Endothelial cell of umbilical vein (primary cell): Measurements from ENCODE around the gene EBI3. TPM values are rescaled to one million over a fixed set of nuclear protein-coding genes. Genes with fewer than 3 reads are reported as not detected.

ENCODE experiments used
- BruUV-seq: library from RNA; stranded (reverse); fragments of 400-500 nt; replicated peaks from 2 replicates; lab custom pipeline; 2021; lab: Mats Ljungman, UMichigan
- CTCF ChIA-PET: fragments of 300-600, 350-600 bp; sonication (Branson Sonifier 250); formaldehyde crosslinking; loops from one replicate; lab custom pipeline; 2021; ENCODE audit warnings: antibody characterized with exemption, inconsistent platforms; lab: Charles Lee
- POLR2A ChIA-PET: fragments of 300-600, 350-600 bp; sonication (Branson Sonifier 250); formaldehyde crosslinking; loops from one replicate; lab custom pipeline; 2021; ENCODE audit warnings: antibody characterized with exemption, inconsistent platforms; lab: Charles Lee
- DNase-seq: peaks from one replicate; pipeline ENCODE4 v3.0.0-alpha.2; 2011; ENCODE audit warnings: low read depth, low spot score
- FAIRE-seq: peaks from 2 replicates; lab custom pipeline; 2011; peaks lifted over from hg19 to GRCh38; lab: Jason Lieb, UNC
- H2AFZ ChIP-seq: 2 replicates; pipeline ENCODE4 v1.6.0; 2012; ENCODE audit warnings: low read depth, low read length, control low read depth, inconsistent platforms
- H3K27ac ChIP-seq: 2 replicates; pipeline ENCODE4 v1.5.1; 2011; ENCODE audit warnings: low read depth, mild to moderate bottlenecking, control low read depth, low read length, moderate library complexity; ENCODE audit not compliant: insufficient read depth
- H3K27me3 ChIP-seq, 2 experiments: 2 replicates each; pipeline versions ENCODE4 v1.6.0 to v1.6.1; 2011; ENCODE audit warnings: low read length in 2 of 2, mixed read lengths in 1 of 2; ENCODE audit not compliant: control insufficient read depth in 2 of 2, insufficient read depth in 2 of 2
- H3K36me3 ChIP-seq, 2 experiments: 2 replicates in 1 of 2; 3 replicates in 1 of 2; pipeline ENCODE4 v1.5.1; 2011; ENCODE audit warnings: low read length in 2 of 2, mild to moderate bottlenecking in 1 of 2, moderate library complexity in 1 of 2; ENCODE audit not compliant: control insufficient read depth in 2 of 2, insufficient read depth in 2 of 2; ENCODE audit errors: extremely low read depth in 1 of 2
- H3K4me1 ChIP-seq: 3 replicates; pipeline ENCODE4 v1.5.1; 2011; ENCODE audit warnings: mild to moderate bottlenecking, low read length; ENCODE audit not compliant: control insufficient read depth, insufficient read depth; ENCODE audit errors: extremely low read depth
- H3K4me2 ChIP-seq: 2 replicates; pipeline ENCODE4 v1.6.1; 2011; ENCODE audit warnings: low read length, control low read depth, mixed read lengths; ENCODE audit not compliant: insufficient read depth
- H3K4me3 ChIP-seq, 3 experiments: fragments of 200-600 bp in 1 of 3; sonication (generic), shearing (Covaris generic) in 1 of 3; replicated peaks in 1 of 3; 2 replicates each; pipeline ENCODE4 v1.5.1; 2011 to 2016; ENCODE audit warnings: control low read depth in 3 of 3, low read length in 3 of 3, mild to moderate bottlenecking in 2 of 3, inconsistent platforms in 1 of 3, low read depth in 1 of 3, moderate library complexity in 1 of 3; ENCODE audit not compliant: insufficient read depth in 1 of 3
- H3K79me2 ChIP-seq: 2 replicates; pipeline ENCODE4 v1.6.0; 2012; ENCODE audit warnings: low read length, inconsistent platforms; ENCODE audit not compliant: control insufficient read depth, insufficient read depth
- H3K9ac ChIP-seq: replicated peaks from 2 replicates; pipeline ENCODE3; 2011; ENCODE audit warnings: low read length, control low read depth; ENCODE audit not compliant: insufficient read depth; ENCODE audit errors: extremely low read depth
- H3K9me1 ChIP-seq: replicated peaks from 3 replicates; pipeline ENCODE4 v1.6.0; 2011; ENCODE audit warnings: mild to moderate bottlenecking, low read length; ENCODE audit not compliant: control insufficient read depth, insufficient read depth; ENCODE audit errors: extremely low read depth
- H3K9me3 ChIP-seq: replicated peaks from 2 replicates; pipeline ENCODE4 v1.5.1; 2012; ENCODE audit warnings: low read length, inconsistent platforms; ENCODE audit not compliant: control insufficient read depth, insufficient read depth
- H4K20me1 ChIP-seq: replicated peaks from 2 replicates; pipeline ENCODE3; 2011; ENCODE audit warnings: mild to moderate bottlenecking, low read length; ENCODE audit not compliant: control insufficient read depth, insufficient read depth; ENCODE audit errors: extremely low read depth
- EZH2 ChIP-seq: IDR thresholded peaks from 2 replicates; pipeline ENCODE4 v1.6.1; 2012; ENCODE audit warnings: borderline replicate concordance, low read depth, mild to moderate bottlenecking, moderate library complexity, low read length, inconsistent platforms; ENCODE audit not compliant: severe bottlenecking
- FOS ChIP-seq: IDR thresholded peaks from 2 replicates; pipeline ENCODE4 v1.6.1; 2011; ENCODE audit warnings: mild to moderate bottlenecking, low read length, moderate library complexity, borderline replicate concordance; ENCODE audit not compliant: insufficient read depth
- GATA2 ChIP-seq: IDR thresholded peaks from 2 replicates; pipeline ENCODE4 v1.7.0; 2011; ENCODE audit warnings: low read depth, mild to moderate bottlenecking, moderate library complexity, mixed read lengths, low read length; ENCODE audit not compliant: insufficient read length, insufficient read depth
- JUN ChIP-seq: IDR thresholded peaks from 2 replicates; pipeline ENCODE4 v1.6.1; 2011; ENCODE audit warnings: borderline replicate concordance, low read depth; ENCODE audit not compliant: insufficient read length, insufficient read depth
- MYC ChIP-seq: IDR thresholded peaks from one replicate; pipeline ENCODE4 v1.6.1; 2011; ENCODE audit warnings: mild to moderate bottlenecking, low read depth, low read length
- POLR2A ChIP-seq: IDR thresholded peaks from 2 replicates; pipeline ENCODE4 v1.6.1; 2012; ENCODE audit warnings: low read depth, mild to moderate bottlenecking, control low read depth, low read length
- POLR2AphosphoS5 ChIP-seq: IDR thresholded peaks from 2 replicates; pipeline ENCODE4 v1.6.1; 2012; ENCODE audit warnings: low read depth, mild to moderate bottlenecking, control low read depth, low read length, moderate library complexity; ENCODE audit not compliant: insufficient read depth
- dilution Hi-C: fragments of 300-500 bp; cut with MboI; formaldehyde crosslinking; loops from one replicate; pipeline ENCODE4 v1.15.0; 2019; ENCODE audit warnings: low sequenced_read_pairs; ENCODE audit not compliant: extremely low pct_ligation_motif_present
- intact Hi-C: fragments of 100-400 bp; cut with micrococcal nuclease; formaldehyde crosslinking; loops from one replicate; pipeline ENCODE4 v1.10.0; 2022
- polyA plus RNA-seq, 4 experiments: library from polyadenylated mRNA; depleted of rRNA in 3 of 4; stranded (reverse) in 3 of 4; unstranded in 1 of 4; fragments of >200 nt; gene quantifications; 2 replicates each; pipeline versions ENCODE4 v1.2.1 to v1.2.3, GENCODE V29; 2011 to 2012; ENCODE audit warnings: missing spikeins in 1 of 4
- total RNA-seq: library from RNA; stranded (reverse); gene quantifications from 2 replicates; pipeline ENCODE4 v1.2.3, GENCODE V29; 2021
- TF ChIP-seq, protein P1 (sequence below), 2 donors: IDR thresholded peaks; 1 replicate in 1 of 2; 2 replicates in 1 of 2; pipeline ENCODE4 v1.5.1; 2011; ENCODE audit warnings: low read length in 2 of 2, mild to moderate bottlenecking in 2 of 2, moderate library complexity in 2 of 2, control low read depth in 1 of 2, inconsistent platforms in 1 of 2, low read depth in 1 of 2; ENCODE audit not compliant: insufficient read depth in 1 of 2; ENCODE audit errors: extremely low read depth in 1 of 2
- TF ChIP-seq, protein P2 (sequence below): IDR thresholded peaks from 2 replicates; pipeline ENCODE4 v1.6.1; 2011; ENCODE audit not compliant: insufficient read depth, insufficient read length

Gene EBI3
- total and polyA plus RNA-seq, 2 donors (not counting 3 experiments of a cell fraction or from before 2014, with no cell fraction given) = 0.29 to 1.0 TPM

DNA sequence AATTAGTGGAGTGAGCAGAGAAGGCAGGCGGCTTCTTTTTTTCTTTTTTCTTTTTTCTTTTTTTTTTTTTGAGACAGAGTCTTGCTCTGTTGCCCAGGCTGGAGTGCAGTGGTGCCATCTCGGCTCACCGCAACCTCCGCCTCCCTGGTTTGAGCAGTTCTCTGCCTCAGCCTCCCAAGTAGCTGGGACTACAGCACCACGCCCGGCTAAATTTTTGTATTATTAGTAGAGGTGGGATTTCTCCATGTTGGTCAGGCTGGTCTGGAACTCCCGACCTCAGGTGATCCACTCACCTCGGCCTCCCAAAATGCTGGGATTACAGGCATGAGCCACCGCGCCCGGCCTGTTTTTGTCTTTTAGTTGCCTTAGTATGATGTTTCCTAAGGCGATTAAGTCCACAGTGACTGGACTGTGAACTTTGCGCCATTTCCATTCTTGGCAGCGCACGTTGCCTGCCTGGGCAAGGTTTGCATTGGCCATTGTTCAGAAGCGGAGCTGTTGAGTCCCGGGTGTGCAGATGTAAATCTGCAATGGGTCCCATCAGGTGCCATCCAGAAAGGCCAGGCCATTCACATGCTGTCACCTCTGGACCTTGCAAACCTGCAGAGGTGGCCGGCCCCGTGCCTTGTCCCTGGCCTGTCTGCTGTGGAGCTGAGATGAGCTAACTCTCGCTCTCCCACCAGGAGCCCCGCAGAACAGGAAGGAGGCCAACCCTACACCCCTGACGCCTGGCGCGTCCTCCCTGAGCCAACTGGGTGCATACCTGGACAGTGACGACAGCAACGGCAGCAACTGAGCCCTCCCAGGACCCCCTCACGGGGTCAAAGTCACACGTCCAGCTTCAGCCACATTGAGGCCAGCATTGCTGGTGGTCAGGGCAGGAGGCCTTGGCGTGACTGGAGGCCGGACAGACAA is 38.8 kb downstream of the EBI3 start:
- no peaks in the 10 kb centered on the region for H3K4me1 ChIP-seq
- ChIA-PET CTCF (interaction anchor here (0.8 to 4.9 kb wide), 28 partner anchors 9 to 368 kb away, joined by 3 to 120 read pairs (median 4); partner anchors contain the start of genes CHAF1A, EBI3, MPND and PLIN4), POLR2A (no interaction called here)
- H3K36me3 ChIP-seq = peaks cover 0 to 13% of the 10 kb centered on the region in 2 experiments
- no peaks in the 10 kb centered on the region for H3K27me3 ChIP-seq
- TF ChIP-seq, protein P1, sequence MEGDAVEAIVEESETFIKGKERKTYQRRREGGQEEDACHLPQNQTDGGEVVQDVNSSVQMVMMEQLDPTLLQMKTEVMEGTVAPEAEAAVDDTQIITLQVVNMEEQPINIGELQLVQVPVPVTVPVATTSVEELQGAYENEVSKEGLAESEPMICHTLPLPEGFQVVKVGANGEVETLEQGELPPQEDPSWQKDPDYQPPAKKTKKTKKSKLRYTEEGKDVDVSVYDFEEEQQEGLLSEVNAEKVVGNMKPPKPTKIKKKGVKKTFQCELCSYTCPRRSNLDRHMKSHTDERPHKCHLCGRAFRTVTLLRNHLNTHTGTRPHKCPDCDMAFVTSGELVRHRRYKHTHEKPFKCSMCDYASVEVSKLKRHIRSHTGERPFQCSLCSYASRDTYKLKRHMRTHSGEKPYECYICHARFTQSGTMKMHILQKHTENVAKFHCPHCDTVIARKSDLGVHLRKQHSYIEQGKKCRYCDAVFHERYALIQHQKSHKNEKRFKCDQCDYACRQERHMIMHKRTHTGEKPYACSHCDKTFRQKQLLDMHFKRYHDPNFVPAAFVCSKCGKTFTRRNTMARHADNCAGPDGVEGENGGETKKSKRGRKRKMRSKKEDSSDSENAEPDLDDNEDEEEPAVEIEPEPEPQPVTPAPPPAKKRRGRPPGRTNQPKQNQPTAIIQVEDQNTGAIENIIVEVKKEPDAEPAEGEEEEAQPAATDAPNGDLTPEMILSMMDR (IDR thresholded peaks at IDR 0.05; ENCODE audit: extremely low read depth in 1 of 2, insufficient read depth in 1 of 2, low read depth in 1 of 2, low read length in 2 of 2) = no peak
- no peak for TF ChIP-seq EZH2
- TF ChIP-seq POLR2AphosphoS5 = no peak
- no peak for TF ChIP-seq FOS
- no peak for TF ChIP-seq GATA2
- no peak for TF ChIP-seq POLR2A
- TF ChIP-seq, protein P2, sequence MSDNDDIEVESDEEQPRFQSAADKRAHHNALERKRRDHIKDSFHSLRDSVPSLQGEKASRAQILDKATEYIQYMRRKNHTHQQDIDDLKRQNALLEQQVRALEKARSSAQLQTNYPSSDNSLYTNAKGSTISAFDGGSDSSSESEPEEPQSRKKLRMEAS = no peak
- TF ChIP-seq JUN = no peak
- no peak for TF ChIP-seq MYC
- no peak overlapping the region for H3K4me2 ChIP-seq
- H4K20me1 ChIP-seq = no peaks in the 10 kb centered on the region
- H3K4me3 ChIP-seq = no peak overlapping the region
- BruUV-seq = no TSS peak
- no peak overlapping the region for H3K9ac ChIP-seq
- dilution Hi-C loops = no loop called here
- H3K9me3 ChIP-seq = no peaks in the 10 kb centered on the region
- no peak for FAIRE-seq
- H3K27ac ChIP-seq = no peak overlapping the region
- H3K79me2 ChIP-seq = no peaks in the 10 kb centered on the region
- DNase-seq = no peak
- H2AFZ ChIP-seq = no peak overlapping the region
- intact Hi-C loops = loop anchor here (1.0 kb wide), 2 partner anchors 84 to 131 kb away; no protein-coding TSS in a partner anchor
- no peaks in the 10 kb centered on the region for H3K9me1 ChIP-seq
